Lower leg skin (tissue), 3 donors: Measurements from ENCODE around the gene KLF2.

Source experiments
- POLR2A ChIP-seq, 2 donors: fragments of 450-650 bp; IDR thresholded peaks; one replicate each; pipeline ENCODE4 v1.6.1; 2016 to 2017; ENCODE audit warnings: antibody characterized with exemption in 2 of 2, mild to moderate bottlenecking in 1 of 2, moderate library complexity in 1 of 2
- TF ChIP-seq, protein P1 (sequence below), 3 donors: fragments of 450-650 bp; IDR thresholded peaks; one replicate each; pipeline ENCODE4 v1.5.1; 2016; ENCODE audit warnings: antibody characterized with exemption in 3 of 3, mild to moderate bottlenecking in 3 of 3, moderate library complexity in 2 of 3

DNA sequence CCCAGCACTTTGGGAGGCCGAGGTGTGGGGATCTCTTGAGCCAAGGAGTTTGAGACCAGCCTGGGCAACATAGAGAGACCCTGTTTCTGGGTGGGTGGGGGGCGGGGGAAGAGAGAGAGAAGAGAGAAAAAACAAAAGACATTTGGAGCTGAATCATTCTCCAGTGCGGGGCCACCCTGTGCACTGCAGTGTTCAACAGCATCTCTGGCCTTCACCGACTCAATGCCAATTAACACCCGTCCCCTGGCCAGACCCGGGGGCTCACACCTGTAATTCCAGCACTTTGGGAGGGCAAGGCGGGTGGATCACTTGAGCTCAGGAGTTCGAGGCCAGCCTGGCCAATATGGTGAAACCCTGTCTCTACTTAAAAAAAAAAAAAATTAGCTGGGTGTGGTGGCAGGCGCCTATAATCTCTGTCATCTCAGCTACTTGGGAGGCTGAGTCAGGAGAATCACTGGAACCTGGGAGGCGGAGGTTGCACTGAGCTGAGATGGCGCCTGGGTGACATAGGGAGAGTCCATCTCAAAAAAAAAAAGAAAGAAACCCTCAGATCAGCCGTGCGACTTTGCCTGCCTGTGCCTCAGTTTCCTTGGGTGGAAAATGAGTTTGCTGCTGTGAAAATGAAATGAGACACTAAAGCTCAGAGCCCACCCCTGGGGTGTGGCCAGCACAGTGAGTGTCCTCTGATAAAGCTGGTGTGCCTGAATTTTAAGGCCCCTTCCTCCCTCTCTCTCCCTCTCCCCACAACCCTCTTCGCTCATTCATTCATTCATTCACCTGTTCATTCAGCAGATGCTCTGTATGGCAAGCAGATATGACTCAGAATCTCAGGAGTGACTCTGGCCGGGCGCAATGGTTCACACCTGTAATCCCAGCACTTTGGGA is 6.4 kb downstream of the KLF2 start:
- TF ChIP-seq, protein P1, sequence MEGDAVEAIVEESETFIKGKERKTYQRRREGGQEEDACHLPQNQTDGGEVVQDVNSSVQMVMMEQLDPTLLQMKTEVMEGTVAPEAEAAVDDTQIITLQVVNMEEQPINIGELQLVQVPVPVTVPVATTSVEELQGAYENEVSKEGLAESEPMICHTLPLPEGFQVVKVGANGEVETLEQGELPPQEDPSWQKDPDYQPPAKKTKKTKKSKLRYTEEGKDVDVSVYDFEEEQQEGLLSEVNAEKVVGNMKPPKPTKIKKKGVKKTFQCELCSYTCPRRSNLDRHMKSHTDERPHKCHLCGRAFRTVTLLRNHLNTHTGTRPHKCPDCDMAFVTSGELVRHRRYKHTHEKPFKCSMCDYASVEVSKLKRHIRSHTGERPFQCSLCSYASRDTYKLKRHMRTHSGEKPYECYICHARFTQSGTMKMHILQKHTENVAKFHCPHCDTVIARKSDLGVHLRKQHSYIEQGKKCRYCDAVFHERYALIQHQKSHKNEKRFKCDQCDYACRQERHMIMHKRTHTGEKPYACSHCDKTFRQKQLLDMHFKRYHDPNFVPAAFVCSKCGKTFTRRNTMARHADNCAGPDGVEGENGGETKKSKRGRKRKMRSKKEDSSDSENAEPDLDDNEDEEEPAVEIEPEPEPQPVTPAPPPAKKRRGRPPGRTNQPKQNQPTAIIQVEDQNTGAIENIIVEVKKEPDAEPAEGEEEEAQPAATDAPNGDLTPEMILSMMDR (IDR thresholded peaks at IDR 0.05): no peak
- TF ChIP-seq POLR2A (IDR thresholded peaks at IDR 0.05): no peak
